Lower leg skin (tissue), 4 donors: ENCODE measurements around the gene KYAT1. TPM values are rescaled to one million over a fixed set of nuclear protein-coding genes. Genes with fewer than 3 reads are reported as not detected.

Experiments used
- DNase-seq, 2 donors: peaks; one replicate each; pipeline ENCODE4 v3.0.0-alpha.2; 2019; ENCODE audit warnings: low spot score in 2 of 2
- H3K4me3 ChIP-seq: fragments of 200-600 bp; sonication (generic); 2 replicates; pipeline ENCODE4 v1.5.1; 2017; ENCODE audit warnings: mild to moderate bottlenecking, low read depth; ENCODE audit not compliant: poor library complexity, severe bottlenecking
- POLR2A ChIP-seq, 2 donors: fragments of 450-650 bp; IDR thresholded peaks; one replicate each; pipeline ENCODE4 v1.6.1; 2016 to 2017; ENCODE audit warnings: antibody characterized with exemption in 2 of 2, mild to moderate bottlenecking in 1 of 2, moderate library complexity in 1 of 2
- WGBS, 2 donors: methylation state at CpG; one replicate each; pipeline ENCODE4 v1.1.5; 2018; 5-methylcytosine and 5-hydroxymethylcytosine counted together
- intact Hi-C: fragments of 100-400 bp; cut with DNase I; formaldehyde crosslinking; loops from one replicate; pipeline ENCODE4 v1.15.0; 2023; ENCODE audit warnings: low total_unique reads
- total RNA-seq, 4 donors: library from RNA; depleted of rRNA; stranded (reverse); fragments of >200 nt; gene quantifications; one replicate each; pipeline ENCODE4 v1.1.0, GENCODE V29; 2016
- TF ChIP-seq, protein P1 (sequence below), 3 donors: fragments of 450-650 bp; IDR thresholded peaks; one replicate each; pipeline ENCODE4 v1.5.1; 2016; ENCODE audit warnings: antibody characterized with exemption in 3 of 3, mild to moderate bottlenecking in 3 of 3, moderate library complexity in 2 of 3

Gene KYAT1
- total RNA-seq, 4 donors from 2014 or later, result 8.2 to 19.4 (median 10.9) TPM

DNA sequence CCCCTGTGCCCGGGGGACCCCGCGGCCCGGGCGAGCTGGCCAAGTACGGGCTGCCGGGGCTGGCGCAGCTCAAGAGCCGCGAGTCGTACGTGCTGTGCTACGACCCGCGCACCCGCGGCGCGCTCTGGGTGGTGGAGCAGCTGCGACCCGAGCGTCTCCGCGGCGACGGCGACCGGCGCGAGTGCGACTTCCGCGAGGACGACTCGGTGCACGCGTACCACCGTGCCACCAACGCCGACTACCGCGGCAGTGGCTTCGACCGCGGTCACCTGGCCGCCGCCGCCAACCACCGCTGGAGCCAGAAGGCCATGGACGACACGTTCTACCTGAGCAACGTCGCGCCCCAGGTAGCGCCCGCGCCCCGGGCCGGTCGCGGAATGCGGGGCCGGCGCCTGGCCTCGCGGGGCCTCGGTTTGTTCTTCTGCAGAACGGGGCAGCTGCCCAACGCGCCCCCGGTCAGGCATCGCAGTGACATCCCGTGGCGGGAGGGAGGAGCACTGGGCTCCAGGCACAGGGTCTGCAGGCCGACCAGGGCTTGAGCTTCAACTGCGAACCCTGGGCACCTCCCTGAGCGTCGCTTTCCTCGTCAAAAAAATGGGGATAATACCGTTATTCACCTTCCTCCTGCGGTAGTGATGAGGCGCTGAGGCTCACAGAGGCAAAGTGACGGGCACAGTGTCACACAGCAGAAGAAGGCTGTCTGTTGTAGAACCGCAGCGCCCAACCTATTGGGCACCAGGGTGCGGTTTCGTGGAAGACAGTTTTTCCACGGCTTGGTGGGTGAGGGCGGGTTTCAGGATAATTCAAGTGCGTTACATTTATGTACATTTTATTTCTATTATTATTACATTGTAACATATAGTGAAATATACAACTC lies 62.7 kb downstream of the KYAT1 start:
- WGBS, 2 donors, result 9 to 11% methylated on average over 45 to 55 of the region's 90 CpGs
- intact Hi-C loops, result no loop called here
- TF ChIP-seq, protein P1, sequence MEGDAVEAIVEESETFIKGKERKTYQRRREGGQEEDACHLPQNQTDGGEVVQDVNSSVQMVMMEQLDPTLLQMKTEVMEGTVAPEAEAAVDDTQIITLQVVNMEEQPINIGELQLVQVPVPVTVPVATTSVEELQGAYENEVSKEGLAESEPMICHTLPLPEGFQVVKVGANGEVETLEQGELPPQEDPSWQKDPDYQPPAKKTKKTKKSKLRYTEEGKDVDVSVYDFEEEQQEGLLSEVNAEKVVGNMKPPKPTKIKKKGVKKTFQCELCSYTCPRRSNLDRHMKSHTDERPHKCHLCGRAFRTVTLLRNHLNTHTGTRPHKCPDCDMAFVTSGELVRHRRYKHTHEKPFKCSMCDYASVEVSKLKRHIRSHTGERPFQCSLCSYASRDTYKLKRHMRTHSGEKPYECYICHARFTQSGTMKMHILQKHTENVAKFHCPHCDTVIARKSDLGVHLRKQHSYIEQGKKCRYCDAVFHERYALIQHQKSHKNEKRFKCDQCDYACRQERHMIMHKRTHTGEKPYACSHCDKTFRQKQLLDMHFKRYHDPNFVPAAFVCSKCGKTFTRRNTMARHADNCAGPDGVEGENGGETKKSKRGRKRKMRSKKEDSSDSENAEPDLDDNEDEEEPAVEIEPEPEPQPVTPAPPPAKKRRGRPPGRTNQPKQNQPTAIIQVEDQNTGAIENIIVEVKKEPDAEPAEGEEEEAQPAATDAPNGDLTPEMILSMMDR (IDR thresholded peaks at IDR 0.05), result no peak
- no peak for TF ChIP-seq POLR2A (IDR thresholded peaks at IDR 0.05)
- H3K4me3 ChIP-seq, result peak overlapping the region; percentile 37
- DNase-seq, result no peak

DNA sequence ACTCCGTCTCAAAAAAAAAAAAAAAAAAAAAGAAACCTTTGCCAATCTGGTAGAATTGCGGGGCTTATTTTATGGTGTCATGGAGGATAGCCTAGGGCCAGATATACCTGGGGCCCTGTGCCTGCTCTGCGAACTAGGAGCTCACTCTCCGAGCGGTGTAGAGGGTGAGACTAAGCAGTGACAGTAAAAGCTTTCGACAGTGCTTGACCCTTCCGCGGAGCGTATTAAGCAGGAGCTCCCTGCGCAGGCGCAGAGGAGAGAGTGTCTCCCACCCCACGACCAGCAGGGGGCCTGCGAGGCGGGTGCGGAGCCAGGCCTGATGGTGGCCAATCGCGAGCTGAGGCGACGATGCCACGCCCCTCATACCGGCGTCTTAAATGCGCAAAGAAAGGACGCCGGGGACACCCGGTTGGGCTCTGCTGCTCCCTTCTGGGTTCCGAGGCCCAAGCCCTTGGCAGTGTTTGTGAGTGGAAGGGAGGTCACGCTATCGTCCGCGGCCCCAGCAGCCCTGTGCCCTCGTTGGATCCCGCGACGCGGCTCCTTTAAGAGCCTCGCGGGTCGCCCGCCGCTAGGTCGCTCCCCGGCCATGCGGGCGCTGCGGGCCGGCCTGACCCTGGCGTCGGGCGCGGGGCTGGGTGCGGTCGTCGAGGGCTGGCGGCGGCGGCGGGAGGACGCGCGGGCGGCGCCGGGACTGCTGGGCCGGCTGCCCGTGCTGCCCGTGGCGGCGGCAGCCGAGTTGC lies 63.5 kb downstream of the KYAT1 start, which contains the start of gene ENDOG:
ENDOG (plus strand) TSS at position 402 of the 740 bp plus-strand sequence; CDS start at position 587, 185 bp downstream.
- intact Hi-C loops, result no loop called here
- DNase-seq, result peak; percentile 96 to 99
- WGBS, 2 donors, result 0 to 1% methylated on average over 23 to 33 of the region's 70 CpGs
- H3K4me3 ChIP-seq, result peak within 1 kb of the TSS; percentile 37
- TF ChIP-seq POLR2A (IDR thresholded peaks at IDR 0.05), result no peak
- TF ChIP-seq, protein P1 (IDR thresholded peaks at IDR 0.05), result peak in 1 of 3 donors; percentile 97

DNA sequence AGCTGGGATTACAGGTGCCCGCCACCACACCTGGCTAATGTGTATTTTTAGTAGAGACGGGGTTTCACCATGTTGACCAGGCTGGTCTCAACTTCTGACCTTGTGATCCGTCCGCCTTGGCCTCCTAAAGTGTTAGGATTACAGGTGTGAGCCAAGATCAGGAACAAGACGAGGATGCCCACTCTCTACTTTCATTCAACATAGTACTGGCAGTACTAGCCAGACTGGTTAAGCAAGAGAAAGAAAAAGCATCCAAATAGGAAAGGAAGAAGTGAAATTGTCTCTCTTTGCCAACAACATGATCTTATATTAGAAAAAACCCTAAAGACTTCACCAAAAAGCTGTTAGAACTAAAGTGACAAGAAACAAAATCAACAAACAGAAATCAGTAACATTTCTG lies 70.9 kb downstream of the KYAT1 start:
- WGBS, 2 donors, result 67 to 75% methylated on average over 5 of the region's 5 CpGs
- no peak overlapping the region for H3K4me3 ChIP-seq
- intact Hi-C loops, result no loop called here
- TF ChIP-seq POLR2A (IDR thresholded peaks at IDR 0.05), result no peak
- TF ChIP-seq, protein P1 (IDR thresholded peaks at IDR 0.05), result no peak
- no peak for DNase-seq

DNA sequence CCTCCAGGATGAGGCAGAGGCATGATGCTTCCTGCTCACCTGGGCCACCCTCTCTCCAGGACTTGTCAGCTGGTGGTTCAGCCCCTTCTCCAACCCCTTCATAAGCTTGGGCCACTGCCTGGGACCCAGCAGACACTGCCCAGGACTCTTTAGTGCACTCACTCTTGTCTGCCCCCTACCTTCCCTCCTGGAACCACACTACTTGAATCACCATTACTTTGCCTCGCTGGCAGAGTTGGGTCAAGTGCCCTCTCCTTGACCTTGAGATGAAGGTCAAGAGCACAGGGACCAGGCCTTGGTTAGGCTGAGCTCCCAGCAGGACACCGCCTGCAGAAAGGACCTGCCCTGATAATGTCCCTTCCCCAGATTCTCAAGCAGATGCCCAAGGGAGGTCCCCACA lies 71.9 kb downstream of the KYAT1 start:
- no peak overlapping the region for H3K4me3 ChIP-seq
- no peak for DNase-seq
- no peak for TF ChIP-seq POLR2A (IDR thresholded peaks at IDR 0.05)
- TF ChIP-seq, protein P1 (IDR thresholded peaks at IDR 0.05), result no peak
- 61 to 100% methylated on average over 2 of the region's 2 CpGs for WGBS, 2 donors
- intact Hi-C loops, result no loop called here

DNA sequence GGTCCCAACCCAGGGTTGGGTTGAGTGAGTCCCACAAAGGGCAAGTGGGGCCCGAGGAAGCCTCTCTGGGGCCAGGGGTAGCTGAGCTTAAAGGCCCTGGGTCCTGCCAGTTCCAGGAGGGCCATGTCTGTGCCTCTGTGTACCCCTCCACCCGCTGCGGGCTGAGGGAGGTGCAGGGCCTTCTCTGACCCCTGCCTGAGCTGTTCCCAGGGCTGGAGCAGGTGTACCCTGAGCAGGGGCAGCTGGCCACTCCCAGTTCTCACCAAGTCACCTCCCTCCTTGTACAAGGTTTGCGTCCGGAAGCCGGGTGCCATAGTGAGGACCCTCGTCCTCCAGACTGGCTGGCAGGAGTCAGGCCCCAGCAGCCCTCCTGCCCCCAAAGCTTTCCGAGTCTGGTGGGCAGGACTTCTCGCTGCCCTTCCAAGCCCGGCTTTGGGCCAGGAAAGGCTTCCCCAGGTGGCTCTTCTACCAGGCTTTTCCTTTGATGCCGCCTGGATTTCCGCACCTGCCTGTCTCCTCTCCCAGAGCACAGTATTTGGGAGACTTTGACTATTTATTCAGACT lies 72.6 kb downstream of the KYAT1 start:
- DNase-seq, result no peak
- no peak overlapping the region for H3K4me3 ChIP-seq
- intact Hi-C loops, result no loop called here
- WGBS, 2 donors, result 91 to 94% methylated on average over 11 to 12 of the region's 12 CpGs
- no peak for TF ChIP-seq POLR2A (IDR thresholded peaks at IDR 0.05)
- TF ChIP-seq, protein P1 (IDR thresholded peaks at IDR 0.05), result no peak
